NK-92 treated with Interleukin-12 subunit alpha and Interleukin-12 subunit beta, amount 100 ng/mL, for 24 hours (cell line): ENCODE measurements around the gene MYO7A.
"Not testable (repeated sequence)": the region's sequence is repeated elsewhere in the genome, so short reads cannot be mapped to it uniquely, and the experiment has no call there.

Experiments used
- DNase-seq: peaks from one replicate; lab custom pipeline; 2025; lab: John Stamatoyannopoulos, UW

The MYO7A gene

DNA sequence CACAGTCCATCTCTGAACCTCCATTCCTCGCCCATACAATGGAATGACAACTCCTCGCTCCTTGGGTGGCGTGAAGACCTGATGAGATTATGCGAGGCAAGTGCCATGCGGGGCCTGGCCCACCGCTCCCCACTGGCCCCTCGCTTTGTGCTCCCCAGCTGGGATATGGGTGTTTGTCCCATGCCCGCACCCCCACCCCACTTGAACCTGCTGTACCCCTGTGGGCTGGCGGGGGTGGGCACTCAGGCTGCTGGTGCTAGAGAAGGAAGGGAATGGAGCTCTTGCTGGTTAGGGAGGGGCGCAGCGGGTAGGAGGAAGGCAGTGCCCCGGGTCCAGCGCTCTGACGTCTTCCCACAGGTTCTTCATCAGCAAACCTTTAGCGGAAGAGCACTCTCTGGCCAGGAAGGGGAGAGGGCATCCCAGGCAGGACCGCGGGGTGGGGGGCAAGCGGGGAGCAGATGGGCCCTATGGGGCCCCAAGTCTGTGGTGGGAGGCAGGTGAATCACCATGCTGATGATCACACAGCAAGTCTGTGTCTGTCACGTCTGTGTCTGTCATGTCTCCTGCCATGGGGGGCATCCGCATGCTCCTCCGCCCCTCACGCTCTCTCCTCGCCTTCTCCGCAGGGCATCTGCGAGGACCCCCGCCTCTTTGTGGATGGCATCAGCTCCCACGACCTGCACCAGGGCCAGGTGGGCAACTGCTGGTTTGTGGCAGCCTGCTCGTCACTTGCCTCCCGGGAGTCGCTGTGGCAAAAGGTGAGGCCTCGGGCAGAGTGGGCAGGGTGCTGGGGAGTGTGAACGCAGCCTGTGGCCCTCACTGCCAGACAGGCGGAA lies 34.8 kb upstream of the MYO7A start:
- no peak for DNase-seq

DNA sequence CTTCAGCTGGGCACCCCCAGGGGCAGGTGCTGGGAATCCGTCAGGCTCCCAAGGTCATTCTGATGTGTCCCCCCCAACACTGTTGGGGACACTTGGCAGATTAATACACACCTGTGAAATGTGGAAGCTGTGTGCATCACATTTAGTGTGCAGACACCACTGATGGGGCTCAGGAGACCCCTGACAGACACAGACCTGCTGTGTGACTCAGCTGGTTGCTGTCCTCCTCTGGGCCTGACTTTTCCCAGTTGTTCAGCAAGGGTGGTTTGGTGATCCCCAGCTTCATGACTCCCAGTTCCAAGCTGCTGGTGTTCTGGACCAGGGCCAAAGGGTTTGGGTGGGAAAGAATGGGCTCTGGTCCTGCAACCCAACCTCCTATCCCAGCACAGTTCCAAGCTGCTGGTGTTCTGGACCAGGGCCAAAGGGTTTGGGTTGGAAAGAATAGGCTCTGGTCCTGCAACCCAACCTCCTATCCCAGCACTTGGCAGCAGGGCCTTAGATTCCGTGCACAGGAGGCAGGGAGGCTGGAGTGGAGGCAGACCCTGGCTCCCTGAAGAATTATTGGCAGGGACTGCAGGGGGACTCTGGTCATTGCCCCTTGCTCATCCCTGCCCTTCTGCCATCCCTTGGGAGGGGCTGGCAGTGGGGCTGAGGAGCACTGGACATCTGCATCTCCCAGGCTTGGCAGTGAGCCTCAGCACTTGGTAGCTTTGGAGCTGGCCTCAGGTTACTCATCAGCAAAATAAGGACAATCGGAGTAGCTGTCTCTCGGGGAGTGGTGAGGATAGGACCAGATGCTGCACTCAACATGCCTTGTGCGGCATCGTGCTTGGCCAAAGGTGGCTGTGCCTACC lies 33.8 kb upstream of the MYO7A start:
- no peak for DNase-seq

DNA sequence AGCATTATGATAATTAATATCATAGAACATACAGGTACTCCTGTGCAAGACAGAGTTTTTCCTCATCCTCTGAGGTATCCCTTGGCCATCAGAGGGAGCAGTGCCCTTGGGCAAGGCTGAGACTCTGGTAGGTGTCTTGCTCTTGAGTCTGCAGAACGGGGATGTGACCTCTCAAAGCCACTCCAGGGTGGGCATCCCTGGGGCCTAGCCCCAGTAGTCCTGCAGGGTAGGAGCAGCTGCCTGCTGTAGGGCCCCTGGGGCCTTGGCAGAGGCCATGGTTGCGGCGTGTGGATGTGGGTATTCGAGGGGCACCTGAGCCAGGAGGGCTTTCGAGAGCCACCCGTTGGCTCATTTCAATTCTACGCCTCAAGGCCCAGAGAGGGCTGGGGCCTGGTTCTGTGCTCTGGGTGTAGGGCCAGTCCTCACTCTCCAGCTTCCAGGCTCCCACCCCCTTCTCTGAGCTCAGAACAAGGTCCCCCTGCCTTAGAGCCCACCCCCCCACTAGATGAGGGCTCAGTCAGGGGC lies 33.1 kb upstream of the MYO7A start:
- no peak for DNase-seq

DNA sequence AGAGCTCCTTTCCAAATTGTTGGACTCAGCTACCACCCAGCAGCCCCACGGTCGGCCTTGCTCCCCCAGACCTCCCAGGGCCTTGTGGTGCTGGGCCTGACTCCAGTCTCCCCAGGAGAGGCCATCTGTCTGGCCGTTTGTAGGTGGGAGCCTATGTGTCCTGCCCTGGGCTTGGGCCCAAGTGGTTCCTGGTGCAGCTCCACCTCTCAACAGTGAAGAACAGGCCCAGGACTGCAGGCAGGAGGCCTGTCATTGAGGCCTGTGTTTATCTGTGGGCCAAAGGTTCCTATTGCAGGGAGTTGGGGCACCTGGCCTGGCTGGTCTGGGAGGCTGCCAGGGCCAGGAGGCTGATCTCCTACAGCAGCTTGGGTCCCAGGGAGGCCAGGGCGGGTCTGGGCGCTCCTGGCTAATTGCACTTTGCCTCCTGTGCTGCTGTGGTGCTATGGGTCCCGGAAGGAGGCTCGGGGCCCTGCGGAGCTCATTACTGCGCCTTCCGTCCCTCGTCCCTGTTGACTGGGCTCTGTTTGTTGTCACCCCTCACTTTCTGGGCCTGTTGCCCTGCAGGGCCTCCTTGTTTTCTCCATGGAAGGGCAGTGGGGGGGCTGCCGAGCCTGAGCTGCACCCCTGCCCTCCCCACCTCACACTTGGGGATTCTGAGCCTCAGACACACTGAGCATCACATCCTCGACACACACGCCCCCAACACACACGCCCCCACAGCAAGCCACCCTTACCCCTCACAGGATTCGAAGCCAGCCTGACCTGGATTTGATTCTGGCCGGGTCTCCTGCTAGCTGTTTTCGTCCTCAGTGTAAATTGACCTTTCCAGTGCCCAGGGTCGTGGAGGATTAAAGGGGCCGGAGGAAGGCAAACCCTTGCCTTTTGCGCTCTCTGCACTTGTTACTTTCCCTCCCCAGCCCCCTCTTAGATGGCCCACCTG lies 32.2 kb upstream of the MYO7A start:
- DNase-seq = no peak

DNA sequence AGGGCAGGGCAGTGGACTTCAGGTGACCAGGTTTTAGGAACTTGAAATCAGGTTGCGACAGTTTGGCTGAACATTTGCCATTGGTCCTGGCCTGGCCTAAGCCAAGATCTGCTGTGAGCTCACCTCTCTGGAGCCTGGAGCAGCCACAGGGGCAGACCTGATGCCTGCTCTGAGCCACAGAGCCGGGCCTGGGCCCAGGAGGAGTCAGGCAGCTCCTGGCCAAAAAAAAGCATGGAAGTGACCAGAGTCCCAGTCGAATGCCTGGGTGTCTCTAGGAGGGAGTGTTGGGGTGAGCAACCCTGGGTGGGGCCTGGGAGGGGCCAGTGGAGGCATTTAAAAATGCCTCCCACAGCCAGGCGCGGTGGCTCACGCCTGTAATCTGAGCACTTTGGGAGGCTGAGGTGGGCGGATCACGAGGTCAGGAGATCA lies 31.4 kb upstream of the MYO7A start:
- no peak for DNase-seq

DNA sequence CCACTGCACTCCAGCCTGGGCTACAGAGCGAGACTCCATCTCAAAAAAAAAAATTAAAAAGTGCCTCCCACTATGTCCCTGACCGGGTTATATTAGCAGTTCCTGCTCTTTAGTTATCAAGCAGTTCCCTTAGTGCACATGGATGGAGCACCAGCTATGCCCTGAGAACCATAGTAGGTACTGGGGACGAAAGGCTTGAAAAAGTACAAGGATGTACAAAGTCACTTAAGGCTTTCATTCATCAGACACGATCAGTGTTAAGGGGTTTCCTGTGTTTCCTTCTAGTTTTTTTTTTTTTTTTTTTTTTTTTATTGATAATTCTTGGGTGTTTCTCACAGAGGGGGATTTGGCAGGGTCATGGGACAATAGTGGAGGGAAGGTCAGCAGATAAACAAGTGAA lies 30.9 kb upstream of the MYO7A start:
- DNase-seq = not testable (repeated sequence)

DNA sequence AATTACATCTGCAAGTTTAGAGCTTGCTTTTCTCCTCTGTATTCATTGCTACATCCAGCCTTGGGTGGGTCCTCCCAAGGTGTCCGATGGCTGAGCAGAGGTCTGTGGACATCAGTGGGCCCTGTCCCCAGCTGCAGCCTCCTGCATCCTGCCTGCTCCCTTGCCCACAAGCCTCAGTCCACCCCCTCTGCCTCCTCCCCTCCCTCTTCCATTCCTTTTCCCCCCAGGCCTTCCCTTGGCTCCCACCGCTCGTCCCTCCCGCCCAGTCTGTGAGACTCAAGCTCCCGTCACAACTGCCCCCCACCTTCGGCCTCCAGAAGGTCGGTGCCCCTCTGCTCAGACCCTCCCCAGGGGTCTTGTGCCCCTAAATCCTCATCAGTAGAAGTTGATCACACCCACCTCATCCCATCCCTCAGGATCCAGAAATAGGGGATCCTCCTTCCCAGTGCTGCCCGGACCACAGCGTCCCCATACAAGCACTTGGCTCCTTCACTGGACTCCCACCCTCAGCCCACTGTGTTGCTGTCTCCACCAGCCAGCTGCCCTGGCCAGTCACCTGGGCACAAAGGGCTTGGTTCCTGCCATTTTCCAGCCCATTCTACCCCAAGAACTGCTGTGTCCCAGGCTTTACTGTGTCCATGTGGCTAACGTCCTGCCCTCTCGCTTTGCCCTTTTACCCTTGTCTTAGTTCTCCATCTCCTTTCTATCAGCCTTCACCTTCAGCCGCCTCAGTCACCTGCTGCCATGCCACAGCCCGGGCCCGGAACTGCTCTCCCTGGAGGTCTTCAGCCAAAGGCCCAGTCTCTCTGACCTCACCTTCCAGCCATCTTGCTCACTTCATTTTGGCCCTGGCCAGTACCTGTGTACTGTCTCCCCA lies 27.6 kb upstream of the MYO7A start:
- no peak for DNase-seq

DNA sequence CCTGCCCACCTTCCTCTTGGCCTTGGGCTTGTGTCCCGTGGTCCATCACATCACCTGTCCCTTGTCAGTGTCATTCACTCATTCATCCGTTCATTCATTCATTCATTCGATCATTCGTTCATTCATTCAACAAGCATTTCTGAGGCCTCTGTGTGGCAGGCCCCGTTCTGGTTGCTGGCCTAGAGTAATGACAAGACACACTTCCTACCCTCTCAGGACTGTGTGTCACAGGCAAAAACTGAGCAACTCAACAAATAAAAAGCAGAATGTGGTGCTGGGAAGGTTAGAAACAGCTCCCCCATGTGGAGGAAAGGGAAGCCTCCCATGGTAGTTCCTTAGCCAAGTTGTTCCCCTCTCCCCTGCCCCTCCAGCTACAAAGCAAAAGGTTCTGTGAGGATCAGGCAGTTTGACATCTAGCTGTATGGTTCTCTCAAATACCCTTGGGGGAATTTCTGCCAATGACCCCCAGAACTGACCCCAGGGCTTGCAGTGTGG lies 27.0 kb upstream of the MYO7A start:
- DNase-seq = no peak

DNA sequence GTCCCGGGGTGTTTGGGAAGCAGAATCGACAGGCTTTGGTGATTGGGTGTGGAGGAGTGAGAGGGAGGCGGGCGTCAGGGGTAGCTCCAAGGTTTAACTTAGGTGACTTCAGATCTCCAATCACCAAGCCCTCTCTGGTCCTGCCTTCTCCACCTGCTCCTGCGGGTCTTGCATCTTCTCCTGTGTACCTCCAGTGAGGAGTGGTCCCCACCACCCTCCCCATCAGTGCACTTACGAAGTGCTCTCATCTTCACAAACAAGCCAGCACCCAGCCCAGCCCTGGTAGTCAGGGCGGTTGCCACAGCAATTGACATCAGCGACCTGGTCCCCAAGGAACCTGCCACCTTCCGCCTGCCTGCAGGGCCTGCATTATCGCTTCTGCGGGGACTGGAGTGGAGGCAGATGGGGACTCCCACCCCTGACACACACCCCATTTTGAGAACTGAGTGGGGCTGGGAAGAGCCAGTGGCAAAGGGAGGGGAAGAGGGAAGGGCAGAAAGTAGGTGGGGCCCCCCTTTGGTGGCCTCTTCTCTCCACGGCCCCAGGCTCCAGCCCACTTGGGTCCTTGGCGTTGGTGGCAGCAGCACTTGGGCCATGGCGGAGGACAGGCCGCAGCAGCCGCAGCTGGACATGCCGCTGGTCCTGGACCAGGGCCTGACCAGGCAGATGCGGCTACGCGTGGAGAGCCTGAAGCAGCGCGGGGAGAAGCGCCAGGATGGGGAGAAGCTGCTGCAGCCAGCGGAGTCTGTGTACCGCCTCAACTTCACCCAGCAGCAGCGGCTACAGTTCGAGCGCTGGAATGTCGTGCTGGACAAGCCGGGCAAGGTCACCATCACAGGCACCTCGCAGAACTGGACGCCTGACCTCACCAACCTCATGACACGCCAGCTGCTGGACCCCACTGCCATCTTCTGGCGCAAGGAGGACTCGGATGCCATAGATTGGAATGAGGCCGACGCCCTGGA lies 25.5 kb upstream of the MYO7A start, which contains the start of gene OMP:
TSS of gene OMP (plus strand) at position 595 of the 965 bp plus-strand sequence. CDS start at position 595, 0 bp downstream.
- no peak for DNase-seq

DNA sequence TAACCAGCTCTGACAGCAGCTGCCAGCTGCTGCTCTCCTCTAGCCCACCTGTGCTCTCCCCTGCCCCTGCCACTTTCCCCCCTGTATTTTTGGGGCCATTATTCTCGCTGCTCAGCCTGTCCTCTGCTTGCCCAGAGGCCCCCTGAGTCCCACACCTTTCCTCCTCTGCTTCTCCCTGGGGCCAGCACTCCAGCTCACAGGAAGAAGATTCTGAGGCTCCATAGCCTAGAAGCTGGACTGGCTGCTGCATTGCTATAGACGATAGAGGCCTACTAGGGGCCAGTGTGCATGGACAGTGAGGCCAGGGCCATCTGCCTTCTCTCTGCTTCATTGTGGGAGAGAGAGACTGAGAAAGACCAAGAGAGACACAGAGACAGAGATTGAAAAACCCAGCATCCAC lies 24.7 kb upstream of the MYO7A start:
- DNase-seq = no peak

DNA sequence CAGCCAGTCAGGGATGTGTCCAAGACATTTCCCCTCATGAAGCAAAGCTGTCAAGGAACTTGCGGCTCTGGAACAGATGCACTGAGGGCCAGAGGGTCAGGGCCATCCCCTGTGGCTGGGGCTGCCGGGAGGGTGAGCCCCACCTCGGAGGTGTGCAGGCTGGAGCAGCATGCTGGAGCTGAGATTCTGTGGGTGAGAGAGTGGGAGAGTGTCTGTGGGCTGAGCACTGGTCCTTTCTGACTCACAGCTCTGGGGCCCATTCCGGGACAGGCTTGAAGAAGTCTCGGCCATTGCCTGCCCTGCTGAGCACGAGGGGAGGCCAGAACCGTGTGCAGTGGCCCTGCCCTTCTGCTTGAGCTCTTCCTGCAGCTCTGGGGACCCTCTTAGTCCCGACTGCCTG lies 23.3 kb upstream of the MYO7A start:
- DNase-seq = no peak

DNA sequence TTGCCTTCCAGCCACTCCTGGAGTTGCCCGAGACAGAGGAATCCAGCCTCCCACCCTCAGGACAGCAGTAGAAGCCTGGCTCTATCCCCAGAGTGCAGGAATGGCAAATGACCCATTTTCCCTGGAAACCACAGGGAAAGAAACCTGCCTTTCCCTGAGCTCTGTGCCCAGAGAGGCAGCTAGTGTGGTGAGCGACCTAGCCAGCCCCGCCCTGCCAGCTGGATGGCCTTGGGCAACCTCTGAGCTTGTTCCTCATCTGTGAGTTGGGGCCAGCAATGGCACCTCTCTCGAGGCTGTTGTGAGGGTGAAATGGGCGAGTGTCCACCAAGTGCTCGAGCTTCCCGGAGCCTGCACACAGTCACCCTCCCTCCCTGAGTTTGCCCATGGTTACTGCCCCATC lies 21.7 kb upstream of the MYO7A start:
- no peak for DNase-seq

DNA sequence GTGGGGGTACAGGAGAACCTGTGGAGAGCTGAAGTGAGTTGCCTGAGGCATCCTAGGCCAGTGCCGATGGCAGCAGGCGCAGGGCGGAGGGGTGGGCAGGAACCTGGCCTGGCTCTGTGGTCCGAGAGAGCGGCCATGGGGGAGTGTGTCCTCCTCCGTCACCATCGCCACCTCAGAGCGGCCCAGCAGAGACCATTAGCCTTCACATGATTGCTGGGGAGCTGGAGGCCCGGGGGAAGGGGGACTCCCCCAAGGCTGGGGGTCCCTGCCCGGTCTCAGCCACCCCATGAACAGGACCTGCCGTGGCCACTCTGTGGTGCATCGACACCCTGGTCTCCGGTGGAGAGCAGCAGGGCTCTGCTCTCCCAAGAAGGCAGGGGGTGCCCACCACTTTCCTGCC lies 21.3 kb upstream of the MYO7A start:
- DNase-seq = no peak

DNA sequence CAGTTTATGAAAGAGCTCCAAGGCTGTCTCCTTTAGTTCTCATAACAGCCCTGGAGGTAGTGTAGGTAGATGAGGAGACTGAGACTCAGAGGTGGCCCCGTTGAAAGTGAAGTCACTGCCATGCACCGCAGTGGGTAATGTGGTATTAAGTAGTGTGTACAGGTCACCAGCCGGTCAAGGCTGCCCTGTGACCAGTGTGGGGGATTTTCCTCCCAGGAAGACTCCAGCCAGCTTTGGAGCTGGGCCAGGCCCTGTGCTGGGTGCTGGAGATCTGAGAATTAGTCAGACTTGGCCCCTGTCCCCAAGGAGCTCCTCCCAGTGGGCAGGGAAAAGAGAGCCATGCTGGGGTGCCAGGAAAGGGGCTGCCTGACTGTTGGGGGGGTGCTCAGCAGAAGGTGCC lies 20.1 kb upstream of the MYO7A start:
- no peak for DNase-seq

DNA sequence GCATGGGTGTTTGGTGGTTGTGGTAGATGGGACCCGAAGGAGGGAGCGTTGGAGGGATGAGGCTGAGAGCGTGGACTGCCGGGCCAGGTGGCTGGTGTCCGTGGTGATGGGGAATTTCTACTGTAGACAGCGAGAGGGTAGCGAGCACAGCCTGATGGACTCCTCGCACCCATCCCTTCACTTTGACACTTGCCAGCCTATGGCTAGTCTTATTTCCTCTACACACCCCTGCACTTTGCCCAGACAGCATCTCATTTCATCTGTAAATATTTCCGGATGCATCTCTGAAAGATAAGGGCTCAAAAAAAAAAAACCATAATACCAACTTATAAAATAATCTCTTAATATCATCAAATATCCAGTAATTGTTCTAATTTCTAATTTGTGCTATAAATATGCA lies 19.6 kb upstream of the MYO7A start:
- DNase-seq = no peak

DNA sequence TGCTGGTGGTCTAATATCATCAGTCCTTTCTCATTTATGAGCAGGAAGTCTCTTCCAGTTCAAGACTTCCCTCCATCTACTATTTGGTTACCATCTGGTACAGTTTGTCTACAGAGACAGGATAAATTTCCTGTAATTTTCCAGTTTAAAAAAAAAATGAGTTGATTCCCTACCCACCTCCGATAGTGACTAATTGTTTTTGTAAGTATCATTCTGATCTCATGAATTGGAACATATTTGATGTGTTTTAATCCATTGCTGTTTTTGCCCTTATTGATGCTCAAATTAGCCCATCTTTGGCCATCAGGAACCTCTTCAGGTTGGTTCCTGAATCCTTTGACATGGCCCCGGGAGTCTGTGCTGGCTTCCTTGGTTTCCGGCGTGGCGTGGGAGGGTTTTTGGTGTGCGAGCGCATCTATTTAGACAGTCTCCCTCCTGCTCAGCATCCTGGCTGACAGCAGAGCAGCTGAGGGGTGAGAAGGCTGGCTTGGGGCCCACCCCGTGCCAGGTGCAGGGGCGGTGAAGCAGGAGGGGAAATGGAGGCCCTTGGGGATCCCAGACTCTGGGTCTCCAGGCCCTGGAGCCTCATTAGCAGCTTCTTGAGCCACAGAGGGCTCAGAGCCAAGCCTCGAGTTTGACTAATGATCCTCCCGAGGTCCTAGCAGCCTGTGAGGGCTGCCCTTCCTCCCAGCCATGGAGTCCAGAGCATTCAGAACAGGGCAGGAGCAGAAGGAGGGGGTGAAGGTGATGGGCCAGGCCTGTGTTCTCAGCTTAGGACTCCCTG lies 18.6 kb upstream of the MYO7A start:
- DNase-seq = no peak

DNA sequence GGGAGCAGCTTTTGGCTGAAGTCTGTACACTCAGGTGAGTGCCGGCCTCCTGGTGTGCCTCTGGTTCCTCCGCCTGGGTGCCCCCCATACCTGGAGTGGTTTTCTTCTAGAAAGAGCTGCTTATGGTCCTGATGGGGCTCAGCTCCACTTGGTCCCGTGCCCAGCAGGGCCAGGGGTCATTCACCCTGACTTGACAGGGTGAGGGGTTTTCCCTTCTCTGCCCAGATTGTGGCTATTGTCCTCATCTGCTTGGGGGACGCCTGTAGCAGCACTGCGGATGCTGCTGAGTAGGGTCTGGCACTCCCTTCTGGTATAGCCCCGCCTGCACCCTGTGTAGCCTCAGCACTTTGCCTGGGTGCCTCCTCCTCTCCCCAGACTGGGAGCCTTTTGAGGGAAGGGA lies 17.2 kb upstream of the MYO7A start:
- no peak for DNase-seq

DNA sequence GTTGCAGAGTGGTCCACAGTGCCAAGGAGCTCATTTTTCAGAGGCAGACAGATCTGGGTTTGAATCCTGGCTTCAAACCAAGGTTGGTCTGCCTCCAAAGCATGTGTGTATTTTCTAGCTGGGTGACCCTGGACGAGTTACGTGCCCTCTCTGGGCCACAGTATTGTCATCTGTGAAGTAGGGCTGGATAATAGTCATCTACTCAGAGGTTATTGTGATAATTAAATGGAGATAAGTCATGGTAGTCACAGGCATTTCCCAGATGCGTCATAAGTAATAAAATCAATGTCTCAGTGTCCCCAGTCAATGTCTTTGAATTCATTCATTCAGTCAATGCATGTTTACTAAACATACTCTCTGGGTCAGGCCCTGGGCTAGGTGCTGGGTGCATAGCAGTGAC lies 16.8 kb upstream of the MYO7A start:
- no peak for DNase-seq

DNA sequence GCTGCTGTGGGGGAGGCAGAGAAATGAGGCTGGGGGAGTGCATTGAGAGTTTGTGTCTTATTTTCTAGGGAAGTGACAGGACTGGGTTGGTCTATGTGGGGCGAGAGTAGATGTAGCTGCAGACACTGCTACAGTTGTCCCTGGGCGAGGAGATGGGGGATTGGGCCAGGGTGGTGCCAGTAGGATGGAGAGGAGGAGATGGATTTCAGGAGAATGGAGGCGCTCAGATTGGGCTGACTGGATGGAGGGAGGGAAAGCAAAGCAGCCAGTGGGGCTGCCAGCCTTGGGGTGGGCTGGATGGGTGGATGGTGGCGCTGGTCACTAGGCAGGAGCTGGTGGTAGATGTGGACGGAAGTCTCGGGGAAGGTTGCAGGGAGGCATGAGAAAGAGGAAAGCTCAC lies 16.1 kb upstream of the MYO7A start:
- no peak for DNase-seq
